HEK293T (cell line): ENCODE results near the gene JARID2.

Experiments used
- CTCF ChIA-PET: fragments of 350-600 bp; formaldehyde crosslinking; extraction: SDS; loops from one replicate; lab custom pipeline; 2021; ENCODE audit warnings: antibody characterized with exemption, inconsistent platforms; lab: Yijun Ruan, JAX
- POLR2A ChIA-PET: fragments of 350-600 bp; formaldehyde crosslinking; extraction: SDS; loops from one replicate; lab custom pipeline; 2020; ENCODE audit warnings: antibody characterized with exemption, inconsistent platforms; lab: Yijun Ruan, JAX
- DNase-seq: peaks from one replicate; pipeline ENCODE4 v3.0.0; 2012; ENCODE audit warnings: mixed read lengths; ENCODE audit errors: extremely low spot score
- ARNT ChIP-seq: fragments of 450-650 bp; IDR thresholded peaks from 2 replicates; pipeline ENCODE4 v1.6.1; 2017; ENCODE audit warnings: mild to moderate bottlenecking
- BHLHE40 ChIP-seq: fragments of 450-650 bp; IDR thresholded peaks from 2 replicates; pipeline ENCODE4 v1.6.1; 2016; ENCODE audit warnings: mild to moderate bottlenecking, moderate library complexity, borderline replicate concordance
- CTBP1 ChIP-seq: fragments of 450-650 bp; IDR thresholded peaks from 2 replicates; pipeline ENCODE4 v1.6.1; 2016; ENCODE audit warnings: borderline replicate concordance
- ELF4 ChIP-seq: fragments of 450-650 bp; IDR thresholded peaks from 2 replicates; pipeline ENCODE4 v1.6.1; 2017; ENCODE audit warnings: antibody characterized with exemption
- FOXA1 ChIP-seq: fragments of 450-650 bp; IDR thresholded peaks from 2 replicates; pipeline ENCODE4 v1.6.1; 2016; ENCODE audit warnings: mild to moderate bottlenecking
- FOXK2 ChIP-seq: fragments of 450-650 bp; IDR thresholded peaks from 2 replicates; pipeline ENCODE4 v1.6.1; 2016; ENCODE audit warnings: mild to moderate bottlenecking
- FOXM1 ChIP-seq: fragments of 450-650 bp; IDR thresholded peaks from 2 replicates; pipeline ENCODE4 v1.6.1; 2017; ENCODE audit warnings: mild to moderate bottlenecking, borderline replicate concordance
- HDGF ChIP-seq: fragments of 450-650 bp; IDR thresholded peaks from 2 replicates; pipeline ENCODE4 v1.6.1; 2017; ENCODE audit warnings: antibody characterized with exemption, borderline replicate concordance
- L3MBTL2 ChIP-seq: fragments of 450-650 bp; conservative IDR thresholded peaks from 2 replicates; pipeline ENCODE4 v1.6.1; 2016; ENCODE audit warnings: mild to moderate bottlenecking
- LEF1 ChIP-seq: fragments of 450-650 bp; IDR thresholded peaks from 2 replicates; pipeline ENCODE4 v1.6.1; 2017; ENCODE audit warnings: mild to moderate bottlenecking, borderline replicate concordance
- NFRKB ChIP-seq: fragments of 450-650 bp; IDR thresholded peaks from 2 replicates; pipeline ENCODE4 v1.6.1; 2016; ENCODE audit warnings: mild to moderate bottlenecking, moderate library complexity
- PKNOX1 ChIP-seq: fragments of 450-650 bp; IDR thresholded peaks from 2 replicates; pipeline ENCODE4 v1.6.1; 2016
- SP1 ChIP-seq: fragments of 450-650 bp; IDR thresholded peaks from 2 replicates; pipeline ENCODE4 v1.6.1; 2017
- SUZ12 ChIP-seq: fragments of 450-650 bp; IDR thresholded peaks from 2 replicates; pipeline ENCODE4 v1.6.1; 2016; ENCODE audit warnings: mild to moderate bottlenecking
- TARDBP ChIP-seq: fragments of 450-650 bp; IDR thresholded peaks from 2 replicates; pipeline ENCODE4 v1.6.1; 2016
- ZNF384 ChIP-seq: fragments of 450-650 bp; IDR thresholded peaks from 2 replicates; pipeline ENCODE4 v1.6.1; 2016

JARID2 gene

DNA sequence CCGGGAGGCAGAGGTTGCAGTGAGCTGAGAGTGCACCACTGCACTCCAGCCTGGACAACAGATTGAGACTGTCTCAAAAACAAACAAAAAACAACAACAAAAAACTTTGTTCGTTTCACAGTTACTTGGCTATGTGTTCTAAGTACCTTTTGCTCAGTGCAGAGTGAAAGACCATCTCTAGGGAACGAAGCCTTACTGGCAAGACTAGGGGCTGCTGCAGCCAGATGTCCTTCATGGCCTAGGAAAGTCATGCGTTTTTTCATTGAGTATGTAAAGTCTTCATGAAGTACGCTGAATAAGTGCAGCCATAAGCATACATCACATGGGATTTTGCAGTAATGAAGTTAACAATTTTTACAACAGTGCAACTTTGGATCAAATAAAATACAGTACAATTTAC, 111.1 kb downstream of the JARID2 start:
- POLR2A ChIA-PET = no interaction called here
- TF ChIP-seq ELF4 = no peak
- TF ChIP-seq BHLHE40 = no peak
- no peak for TF ChIP-seq FOXK2
- TF ChIP-seq ZNF384 = no peak
- TF ChIP-seq PKNOX1 = no peak
- TF ChIP-seq L3MBTL2 = no peak
- DNase-seq = no peak
- CTCF ChIA-PET = no interaction called here

DNA sequence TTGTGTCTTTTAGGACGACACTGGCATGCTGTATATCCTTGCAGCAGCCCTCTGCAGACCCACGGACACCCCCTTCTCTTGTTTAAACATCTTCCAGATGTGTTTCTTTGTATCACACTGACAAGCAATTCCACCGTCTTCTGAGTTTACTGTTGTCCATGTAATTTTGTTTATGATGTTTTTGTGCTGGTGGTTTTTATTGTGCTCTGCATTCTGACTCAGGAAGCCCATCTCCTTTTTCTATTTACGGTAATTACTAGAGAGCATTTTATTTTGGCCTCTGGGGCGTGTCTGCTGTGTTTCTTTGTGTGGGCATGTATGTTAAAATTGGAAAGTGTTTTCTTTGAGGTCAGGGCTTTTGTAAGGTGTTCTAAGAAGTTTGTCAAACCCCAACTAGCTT, 111.9 kb downstream of the JARID2 start:
- POLR2A ChIA-PET = no interaction called here
- no peak for TF ChIP-seq LEF1
- no peak for TF ChIP-seq FOXA1
- no peak for TF ChIP-seq TARDBP
- no peak for TF ChIP-seq PKNOX1
- DNase-seq = no peak
- CTCF ChIA-PET = no interaction called here

DNA sequence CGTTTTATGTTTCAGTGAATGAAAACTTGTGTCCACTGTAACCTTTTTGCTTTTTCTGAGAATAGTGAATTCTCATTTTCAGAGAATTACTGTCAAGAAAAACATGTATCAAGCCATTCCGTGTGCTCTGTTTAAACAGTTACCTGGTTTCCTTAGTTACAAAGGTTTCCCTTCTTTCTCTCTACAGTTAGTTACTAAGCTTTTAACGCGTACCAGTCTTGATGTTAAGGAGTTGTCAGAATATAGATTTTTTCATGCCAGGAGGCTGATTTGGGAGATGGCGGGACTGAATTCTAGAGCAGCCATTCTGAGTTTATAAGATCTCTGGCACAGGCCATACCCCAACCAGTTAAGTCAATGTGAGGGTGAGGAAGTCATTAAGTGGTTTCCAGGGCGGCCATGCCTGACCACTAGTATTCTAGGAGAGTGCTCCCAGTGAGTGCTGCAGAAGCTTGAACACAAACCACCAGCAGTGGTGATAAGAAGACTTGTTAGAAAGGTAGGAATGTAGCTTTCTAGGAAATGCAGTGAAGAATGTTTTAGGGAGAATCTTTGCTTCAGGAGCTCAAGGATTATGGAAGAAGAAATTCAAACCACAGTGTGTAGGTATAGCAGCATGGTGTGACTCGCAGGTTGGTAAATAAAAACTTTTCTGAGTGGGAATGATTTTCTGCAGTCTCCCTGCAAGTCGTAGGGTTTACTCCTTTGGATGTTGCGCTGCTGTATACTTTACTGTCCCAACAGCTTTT, 112.9 kb downstream of the JARID2 start:
- no peak for TF ChIP-seq PKNOX1
- TF ChIP-seq ELF4 = no peak
- no peak for TF ChIP-seq FOXA1
- TF ChIP-seq L3MBTL2 = no peak
- ChIA-PET CTCF (interaction anchor here (0.7 to 1.1 kb wide), 3 partner anchors 9 to 109 kb away, joined by 3 read pairs; no protein-coding TSS in a partner anchor), POLR2A (no interaction called here)
- DNase-seq = no peak

DNA sequence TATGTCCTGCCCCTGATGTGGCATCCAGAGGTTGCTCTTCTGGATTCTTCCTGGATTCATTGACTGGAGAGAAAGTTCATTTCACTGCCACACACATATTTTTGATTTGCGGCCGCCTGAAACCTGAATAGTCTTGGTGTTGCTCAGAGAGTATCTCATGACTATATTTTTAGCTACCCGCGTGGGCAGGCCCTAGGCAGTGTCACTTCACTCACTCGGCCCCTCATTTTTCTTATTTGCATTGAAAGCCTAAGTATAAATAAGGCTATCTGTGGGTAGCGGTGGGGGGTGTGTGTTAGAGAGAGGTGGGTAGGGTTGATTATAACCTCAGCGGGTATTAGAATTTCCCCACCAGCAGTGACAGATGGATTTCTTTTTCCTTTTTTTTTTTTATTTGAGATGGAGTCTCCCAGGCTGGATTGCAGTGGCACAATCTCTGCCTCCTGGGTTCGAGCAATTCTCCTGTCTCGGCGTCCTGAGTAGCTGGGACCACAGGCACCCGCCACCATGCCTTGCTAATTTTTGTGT, 113.5 kb downstream of the JARID2 start:
- CTCF ChIA-PET = interaction anchor here (1.0 to 1.1 kb wide), 2 partner anchors 10 to 110 kb away, joined by 3 read pairs; no protein-coding TSS in a partner anchor
- POLR2A ChIA-PET = no interaction called here
- TF ChIP-seq CTBP1 = no peak
- no peak for TF ChIP-seq ZNF384
- TF ChIP-seq TARDBP = no peak
- TF ChIP-seq SP1 = no peak
- no peak for TF ChIP-seq ARNT
- TF ChIP-seq PKNOX1 = no peak; the same call in 1 of the 2 replicates
- no peak for TF ChIP-seq HDGF
- TF ChIP-seq FOXA1 = no peak
- no peak for TF ChIP-seq SUZ12
- no peak for TF ChIP-seq BHLHE40
- TF ChIP-seq FOXM1 = no peak
- no peak for TF ChIP-seq NFRKB
- DNase-seq = no peak

GRCh38 chr6:15360300-15360699, 114.4 kb downstream of the JARID2 start:
- ChIA-PET POLR2A (no interaction called here), CTCF (no interaction called here)
- DNase-seq = no peak
- TF ChIP-seq FOXA1 (no peak), SP1 (no peak), L3MBTL2 (peak; percentile 39; the same call in 1 of the 2 replicates), CTBP1 (no peak), PKNOX1 (peak; percentile 88)

DNA sequence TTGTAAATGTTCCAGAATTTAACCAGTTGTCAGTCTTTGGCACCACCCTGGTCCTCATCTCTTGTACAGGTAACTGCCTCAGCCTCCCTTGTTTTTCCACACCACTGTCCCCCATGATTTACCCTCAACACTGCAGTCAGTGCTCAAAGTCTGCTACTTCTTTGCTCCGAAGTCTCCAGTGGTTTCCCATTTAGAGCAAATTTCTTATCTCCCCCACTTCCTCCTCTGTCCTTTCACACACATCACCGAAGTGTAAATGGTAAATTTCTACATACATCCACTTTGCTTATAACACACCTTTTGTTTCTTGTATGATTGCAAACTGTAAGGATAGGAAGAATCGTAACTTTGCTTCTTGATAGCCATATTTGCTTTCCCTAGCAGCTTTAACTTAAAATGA, 115.3 kb downstream of the JARID2 start:
- TF ChIP-seq TARDBP (no peak), ELF4 (no peak), FOXK2 (no peak), FOXM1 (no peak), HDGF (no peak), PKNOX1 (no peak), SUZ12 (no peak), BHLHE40 (no peak), NFRKB (no peak), FOXA1 (no peak), L3MBTL2 (no peak)
- ChIA-PET POLR2A (no interaction called here), CTCF (no interaction called here)
- no peak for DNase-seq
